NCI-H1092 treated with DMSO at 0.1 percent for 48 hours (cell line): ENCODE measurements around the gene NSMF.
"Not testable (repeated sequence)": the region's sequence is repeated elsewhere in the genome, so short reads cannot be mapped to it uniquely, and the experiment has no call there.

Source experiments
- DNase-seq: peaks from one replicate; lab custom pipeline; 2025; lab: John Stamatoyannopoulos, UW

Gene NSMF

DNA sequence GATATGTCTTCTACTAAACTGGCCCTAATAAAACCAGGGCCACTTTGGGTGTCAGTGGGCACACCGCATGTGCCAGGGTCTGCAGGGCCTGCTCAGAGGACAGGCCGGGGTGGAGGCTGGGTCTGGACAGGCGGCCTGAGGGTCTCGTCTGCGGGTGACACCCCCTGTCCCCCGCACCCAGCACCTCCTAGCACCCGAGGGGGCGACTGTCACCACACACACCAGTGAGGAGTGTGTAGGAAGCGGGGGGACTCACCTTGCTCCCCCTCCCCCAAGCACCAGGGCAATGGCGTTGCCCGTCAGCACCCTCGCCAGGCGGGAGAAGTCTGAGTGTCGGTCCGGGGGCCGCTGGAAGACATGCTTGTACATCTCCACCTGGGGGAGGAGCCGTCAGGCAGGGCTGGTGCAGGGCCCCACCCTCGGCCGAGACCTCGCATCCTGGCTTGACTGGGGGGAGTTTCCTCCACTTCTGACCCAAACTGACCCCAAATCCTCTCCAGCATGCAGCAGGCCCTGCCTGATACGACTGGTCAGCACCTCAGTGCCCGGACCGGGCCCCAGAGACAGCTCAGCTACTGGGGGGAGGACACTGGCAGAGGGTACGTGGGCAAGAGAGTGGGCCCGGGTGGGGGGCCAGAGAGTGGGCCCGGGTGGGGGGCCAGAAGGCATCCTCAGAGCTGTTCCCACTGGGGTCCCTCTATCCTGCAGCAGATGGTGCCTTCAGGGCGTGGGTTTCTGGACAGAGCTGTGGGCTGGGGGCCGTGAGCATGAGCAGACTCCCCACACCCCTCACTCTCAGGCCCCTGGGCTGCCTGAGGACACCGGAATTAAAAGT, 18.9 kb upstream of the NSMF start:
- DNase-seq, result no peak

- DNase-seq, result no peak
Measured at GRCh38 chr9:137476856-137477255, 17.7 kb upstream of the NSMF start.

DNA sequence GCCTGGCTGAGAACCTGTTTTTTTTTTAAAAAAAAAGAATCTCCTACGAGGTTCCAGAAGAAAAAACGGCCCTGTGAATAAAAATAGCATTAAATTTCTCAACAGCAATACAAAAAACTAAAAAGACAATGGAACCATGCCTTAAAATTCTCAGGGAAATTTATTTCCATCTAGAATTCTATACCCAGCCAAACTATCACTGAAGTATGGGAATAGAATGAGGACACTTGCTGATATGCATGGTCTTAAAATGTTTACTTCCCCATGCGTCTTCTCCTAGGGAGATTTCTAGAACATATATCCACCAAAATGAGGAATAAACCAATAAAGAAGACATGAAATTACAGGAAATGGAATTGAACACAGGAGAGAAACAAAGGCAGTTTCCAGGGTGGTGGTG, 16.5 kb upstream of the NSMF start:
- no peak for DNase-seq

GRCh38 chr9:137474271-137474670, 15.1 kb upstream of the NSMF start:
- no peak for DNase-seq

GRCh38 chr9:137470785-137471184, 11.7 kb upstream of the NSMF start:
- DNase-seq, result no peak

DNA sequence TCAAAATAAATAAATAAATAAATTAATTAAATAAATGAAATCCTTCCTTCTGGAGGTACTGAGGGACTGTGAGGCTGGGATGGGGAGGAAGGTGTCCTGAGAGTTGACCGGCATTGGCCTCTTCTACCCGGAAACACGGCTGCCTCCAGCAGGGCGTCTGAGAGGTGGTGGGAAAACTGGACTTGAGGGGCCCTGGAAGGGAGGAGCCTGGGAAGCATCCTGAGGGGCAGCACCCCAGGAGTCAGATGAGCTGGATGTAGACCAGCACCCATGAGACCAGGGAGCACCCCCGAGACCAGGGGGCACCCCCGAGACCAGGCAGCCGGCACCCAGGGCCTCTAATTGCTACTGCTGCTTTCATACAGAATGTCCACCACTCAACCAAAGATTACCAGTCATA, 8.8 kb upstream of the NSMF start:
- no peak for DNase-seq

DNA sequence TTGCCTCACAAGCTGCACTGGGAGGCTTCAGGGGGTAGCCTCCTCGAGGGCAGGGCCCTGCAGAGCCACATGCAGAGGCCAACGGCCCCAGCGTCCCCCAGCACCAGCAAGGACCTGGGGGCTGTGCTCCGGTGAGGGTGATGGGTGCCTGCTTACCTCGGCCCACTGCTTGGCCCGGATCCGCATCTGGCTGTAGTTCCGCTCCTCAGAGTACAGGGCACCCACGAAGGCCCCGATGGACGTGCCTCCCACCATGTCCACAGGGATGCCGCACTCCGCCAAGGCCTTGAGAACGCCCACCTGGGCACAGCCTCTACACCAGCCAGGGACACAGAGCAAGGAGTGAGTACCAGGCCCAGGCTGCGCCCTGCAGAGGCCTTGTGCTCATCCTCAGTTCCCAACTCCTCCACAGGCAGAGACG, 8.0 kb upstream of the NSMF start:
- DNase-seq, result no peak

GRCh38 chr9:137466389-137467085, 7.4 kb upstream of the NSMF start:
- DNase-seq, result not testable (repeated sequence)

- no peak for DNase-seq
Measured at GRCh38 chr9:137465720-137466388, 6.7 kb upstream of the NSMF start.

- no peak for DNase-seq
Measured at GRCh38 chr9:137465000-137465719, 6.0 kb upstream of the NSMF start.

DNA sequence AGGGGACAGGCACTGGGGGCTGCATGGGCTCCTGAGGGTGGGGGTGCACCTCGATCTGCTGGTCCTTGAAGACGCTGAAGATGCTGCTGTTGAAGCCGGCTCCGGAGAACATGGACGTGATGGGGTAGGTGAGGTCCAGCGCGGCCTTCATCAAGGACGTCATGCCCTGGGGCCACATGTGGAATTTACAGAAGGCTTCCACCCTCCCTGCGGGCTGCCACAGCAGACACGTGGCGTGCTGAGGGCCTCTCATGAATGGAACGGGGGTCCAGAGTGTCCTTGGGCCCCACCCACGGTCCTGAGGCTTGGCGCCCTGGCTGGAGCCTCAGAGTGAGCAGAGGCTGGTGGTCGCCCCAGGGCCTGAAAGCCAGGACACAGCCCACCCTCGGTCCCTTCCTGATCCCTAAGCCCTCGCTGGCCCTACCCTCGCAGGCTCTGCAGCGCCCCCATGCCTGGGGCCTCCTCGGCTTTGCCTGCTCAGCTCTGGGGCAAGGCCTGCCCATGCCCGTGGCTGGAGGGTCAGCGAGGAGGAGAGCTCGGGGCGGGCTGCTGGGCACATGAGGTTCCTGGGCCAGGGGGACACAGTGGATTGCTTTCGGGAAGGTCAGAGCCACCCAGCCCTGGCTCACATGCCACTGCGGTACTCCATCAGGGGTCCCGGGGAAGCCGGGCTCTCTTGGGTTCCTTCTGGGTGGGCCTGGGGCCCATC, 5.3 kb upstream of the NSMF start:
- no peak for DNase-seq

GRCh38 chr9:137463931-137464290, 4.8 kb upstream of the NSMF start:
- no peak for DNase-seq

- DNase-seq, result no peak
Measured at GRCh38 chr9:137462986-137463930, 4.1 kb upstream of the NSMF start.

DNA sequence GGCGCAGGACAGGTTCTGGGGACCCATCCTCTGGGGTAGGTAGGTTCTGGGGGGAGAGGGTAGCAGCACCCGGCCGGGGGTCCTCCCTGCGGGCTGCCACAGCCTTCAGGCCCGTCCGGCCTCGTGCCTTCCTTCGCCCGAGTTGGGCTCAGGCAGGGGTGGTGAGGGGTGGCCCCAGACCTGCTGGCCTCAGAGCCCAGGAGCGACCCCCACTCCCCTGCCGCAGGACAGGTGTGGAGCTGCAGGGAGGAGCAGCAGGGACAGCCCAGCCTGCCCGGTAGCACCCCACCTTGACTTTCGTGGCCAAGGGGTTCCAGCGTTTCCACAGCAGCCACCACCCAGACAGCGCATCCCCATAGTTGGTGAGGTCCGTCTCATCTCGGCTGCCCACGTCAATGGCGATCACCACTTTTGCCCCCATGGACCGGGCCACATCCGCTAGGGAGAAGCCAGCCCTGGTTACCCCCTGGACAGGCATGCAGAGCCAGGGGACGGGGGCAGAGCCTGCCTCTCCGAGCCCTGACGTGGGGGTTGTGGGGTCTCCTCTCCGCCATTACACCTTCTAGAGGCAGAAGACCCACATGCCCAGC, 3.4 kb upstream of the NSMF start:
- no peak for DNase-seq

DNA sequence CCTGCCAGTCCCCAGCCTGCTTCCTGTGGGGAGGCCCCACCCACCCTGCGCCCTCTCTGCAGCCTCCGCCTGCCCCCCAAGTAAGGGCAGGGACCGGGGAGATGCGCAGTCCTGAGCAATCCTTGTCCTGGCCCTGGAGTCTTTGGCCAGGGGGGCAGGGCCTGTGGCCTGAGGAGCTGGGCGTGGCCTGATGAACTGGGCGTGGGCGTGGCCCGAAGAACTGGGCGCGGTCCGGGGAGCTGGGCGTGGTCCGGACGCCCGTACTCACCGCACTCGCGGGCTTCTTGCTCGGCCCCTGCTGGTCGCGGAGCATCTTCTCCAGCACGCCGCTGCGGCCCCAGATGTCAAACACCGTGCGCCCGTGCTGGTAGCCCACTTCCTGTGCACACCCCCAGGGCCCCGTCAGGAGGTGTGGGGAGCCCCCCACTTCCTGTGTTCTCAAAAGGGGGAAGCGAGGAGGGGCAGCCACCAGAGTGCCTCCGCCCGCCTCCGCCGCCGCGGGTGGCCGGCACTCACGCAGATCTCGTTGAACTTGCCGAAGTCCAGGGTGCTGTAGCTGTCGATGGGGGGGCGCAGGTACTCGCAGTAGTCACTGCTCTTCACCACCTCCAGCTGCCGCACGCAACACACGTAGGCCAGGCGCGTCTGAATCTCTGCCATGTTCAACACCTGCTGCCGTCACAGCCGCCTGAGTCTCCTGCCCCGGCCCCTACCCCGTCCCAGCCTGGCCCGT, 2.7 kb upstream of the NSMF start:
- no peak for DNase-seq

DNA sequence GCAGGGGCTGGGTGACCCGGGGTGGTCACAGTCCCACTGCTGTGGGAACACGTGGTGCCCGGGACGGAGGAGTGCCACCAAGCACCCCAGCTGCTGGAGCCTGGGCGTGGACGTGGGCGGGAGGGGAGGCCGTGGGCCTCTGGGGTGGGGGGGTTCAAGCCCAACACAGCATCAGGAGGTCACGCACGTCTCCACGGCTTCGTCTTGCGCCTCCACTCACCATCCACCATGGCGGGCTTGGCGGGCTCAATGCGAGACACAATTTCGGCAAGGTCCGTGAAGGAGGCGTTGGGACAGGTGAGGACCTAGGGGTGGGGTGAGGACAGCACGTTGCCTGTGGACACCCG, 2.2 kb upstream of the NSMF start:
- no peak for DNase-seq

GRCh38 chr9:137460363-137461315, 1.5 kb upstream of the NSMF start:
- DNase-seq, result no peak

- no peak for DNase-seq
Measured at GRCh38 chr9:137459601-137460362, 648 bp upstream of the NSMF start.
